Ectodermal cell (in vitro differentiated cells): ENCODE results near the gene SYDE1.

Experiments
- H3K27ac ChIP-seq: 2 replicates; pipeline ENCODE4 v1.7.0; 2013; ENCODE audit warnings: mild to moderate bottlenecking, low read depth, low read length; ENCODE audit not compliant: insufficient read depth, poor library complexity, severe bottlenecking
- H3K27me3 ChIP-seq: 2 replicates; pipeline ENCODE4 v1.7.0; 2013; ENCODE audit warnings: mild to moderate bottlenecking, low read length; ENCODE audit not compliant: insufficient read depth, control insufficient read depth, poor library complexity, severe bottlenecking
- H3K36me3 ChIP-seq: one replicate; pipeline ENCODE4 v1.7.0; 2013; ENCODE audit warnings: low read length; ENCODE audit not compliant: control insufficient read depth, insufficient read depth
- H3K4me1 ChIP-seq: one replicate; pipeline ENCODE4 v1.7.0; 2013; ENCODE audit warnings: low read length; ENCODE audit not compliant: control insufficient read depth, insufficient read depth
- H3K4me3 ChIP-seq: 2 replicates; pipeline ENCODE4 v1.7.0; 2013; ENCODE audit warnings: low read depth, low read length, control low read depth; ENCODE audit not compliant: insufficient read depth
- H3K9me3 ChIP-seq: 2 replicates; pipeline ENCODE4 v1.7.0; 2013; ENCODE audit warnings: mild to moderate bottlenecking, low read length, moderate library complexity; ENCODE audit not compliant: control insufficient read depth
- WGBS, 2 experiments: methylation state at CpG; one replicate each; pipeline ENCODE4 v1.1.7; 2013; ENCODE audit warnings: missing lambda C conversion rate in 2 of 2; 5-methylcytosine and 5-hydroxymethylcytosine counted together

The SYDE1 gene

GRCh38 chr19:15115762-15116615, 8.8 kb downstream of the SYDE1 start:
- H3K9me3 ChIP-seq = no peaks in the 10 kb centered on the region
- 92% methylated on average over 23 of the region's 23 CpGs for whole genome bisulfite sequencing, 2 experiments
- H3K27ac ChIP-seq = no peak overlapping the region

GRCh38 chr19:15116856-15117255, 9.7 kb downstream of the SYDE1 start:
- H3K9me3 ChIP-seq = no peaks in the 10 kb centered on the region
- H3K27me3 ChIP-seq = no peaks in the 10 kb centered on the region
- H3K36me3 ChIP-seq = peaks cover 43% of the 10 kb centered on the region
- H3K4me3 ChIP-seq = no peak overlapping the region
- no peaks in the 10 kb centered on the region for H3K4me1 ChIP-seq
- no peak overlapping the region for H3K27ac ChIP-seq
- 95 to 96% methylated on average over 12 of the region's 12 CpGs for WGBS, 2 experiments

More at GRCh38 chr19:15115762-15116615, 8.8 kb downstream of the SYDE1 start:
- Histone ChIP-seq H3K36me3 (peaks cover 52% of the 10 kb centered on the region), H3K4me3 (no peak overlapping the region), H3K27me3 (no peaks in the 10 kb centered on the region), H3K4me1 (no peaks in the 10 kb centered on the region)

- no peaks in the 10 kb centered on the region for H3K4me1 ChIP-seq
- WGBS, 2 experiments = 90 to 92% methylated on average over 2 of the region's 2 CpGs
- peaks cover 34% of the 10 kb centered on the region for H3K36me3 ChIP-seq
- H3K4me3 ChIP-seq = no peak overlapping the region
- H3K27me3 ChIP-seq = no peaks in the 10 kb centered on the region
- no peak overlapping the region for H3K27ac ChIP-seq
- H3K9me3 ChIP-seq = no peaks in the 10 kb centered on the region
Observed at GRCh38 chr19:15118248-15118647, 11.0 kb downstream of the SYDE1 start.

GRCh38 chr19:15118789-15119494, 11.7 kb downstream of the SYDE1 start:
- H3K9me3 ChIP-seq = no peaks in the 10 kb centered on the region
- no peaks in the 10 kb centered on the region for H3K4me1 ChIP-seq
- no peaks in the 10 kb centered on the region for H3K27me3 ChIP-seq
- WGBS, 2 experiments = 95 to 96% methylated on average over 20 of the region's 20 CpGs
- H3K4me3 ChIP-seq = no peak overlapping the region
- peaks cover 28% of the 10 kb centered on the region for H3K36me3 ChIP-seq
- no peak overlapping the region for H3K27ac ChIP-seq

- WGBS, 2 experiments = 92 to 95% methylated on average over 14 of the region's 14 CpGs
- H3K36me3 ChIP-seq = peaks cover 20% of the 10 kb centered on the region
- no peak overlapping the region for H3K4me3 ChIP-seq
Observed at GRCh38 chr19:15120135-15121026, 13.2 kb downstream of the SYDE1 start.

GRCh38 chr19:15122331-15123030, 15.3 kb downstream of the SYDE1 start:
- no peak overlapping the region for H3K4me3 ChIP-seq
- WGBS, 2 experiments = 96% methylated on average over 21 of the region's 21 CpGs
- H3K9me3 ChIP-seq = no peaks in the 10 kb centered on the region
- H3K4me1 ChIP-seq = peaks cover 3% of the 10 kb centered on the region
- H3K27me3 ChIP-seq = no peaks in the 10 kb centered on the region
- peaks cover 20% of the 10 kb centered on the region for H3K36me3 ChIP-seq
- H3K27ac ChIP-seq = no peak overlapping the region

More at GRCh38 chr19:15120135-15121026, 13.2 kb downstream of the SYDE1 start:
- H3K27me3 ChIP-seq = no peaks in the 10 kb centered on the region
- H3K4me1 ChIP-seq = peaks cover 3% of the 10 kb centered on the region
- no peaks in the 10 kb centered on the region for H3K9me3 ChIP-seq
- H3K27ac ChIP-seq = no peak overlapping the region

GRCh38 chr19:15123031-15123890, 16.1 kb downstream of the SYDE1 start:
- 95 to 96% methylated on average over 22 of the region's 22 CpGs for WGBS, 2 experiments
- Histone ChIP-seq H3K4me3 (no peak overlapping the region), H3K36me3 (peaks cover 16% of the 10 kb centered on the region), H3K4me1 (peaks cover 3% of the 10 kb centered on the region), H3K9me3 (no peaks in the 10 kb centered on the region), H3K27me3 (no peaks in the 10 kb centered on the region), H3K27ac (no peak overlapping the region)

- 94 to 95% methylated on average over 5 of the region's 5 CpGs for WGBS, 2 experiments
Observed at GRCh38 chr19:15123900-15124299, 16.7 kb downstream of the SYDE1 start.

More at GRCh38 chr19:15123900-15124299, 16.7 kb downstream of the SYDE1 start:
- no peaks in the 10 kb centered on the region for H3K27me3 ChIP-seq
- H3K36me3 ChIP-seq = peaks cover 9% of the 10 kb centered on the region
- H3K27ac ChIP-seq = no peak overlapping the region
- H3K9me3 ChIP-seq = no peaks in the 10 kb centered on the region
- H3K4me1 ChIP-seq = peaks cover 3% of the 10 kb centered on the region
- no peak overlapping the region for H3K4me3 ChIP-seq
